ENCODE results near the gene NHERF1.

DNA sequence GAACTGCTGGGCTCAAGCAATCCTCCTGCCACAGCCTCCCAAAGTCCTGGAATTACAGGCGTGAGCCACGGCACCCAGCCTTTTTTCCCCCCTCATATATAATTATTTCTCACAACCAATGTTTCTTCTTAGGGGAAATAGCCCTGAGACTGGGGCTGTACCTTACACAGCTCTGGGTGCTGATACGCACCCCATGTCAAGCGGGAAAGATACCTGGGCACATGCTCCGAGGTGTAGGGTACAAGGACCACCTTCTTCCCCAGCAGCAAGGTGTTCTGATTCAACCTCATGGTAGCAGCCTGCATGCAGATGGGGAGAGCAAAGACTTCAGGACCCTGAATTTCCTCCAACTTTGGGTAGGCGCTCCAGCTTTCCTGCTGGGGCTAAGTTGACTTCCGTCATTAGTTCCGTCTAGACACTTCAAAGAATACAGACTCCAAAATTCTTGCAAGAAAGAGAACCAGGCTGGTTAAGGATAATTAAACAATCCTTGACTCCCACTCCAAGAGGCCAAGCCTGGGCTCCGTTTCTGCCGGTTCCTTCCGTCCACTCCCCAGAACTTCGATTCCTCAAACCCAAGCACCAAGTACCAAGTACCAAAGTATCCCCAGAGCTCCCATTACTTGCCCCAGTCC is 27.1 kb downstream of the NHERF1 start:
- no peak for TF ChIP-seq SMC3 (IDR thresholded peaks at IDR 0.05; ENCODE audit: low read depth, low read length)
- TF ChIP-seq RFX5 (IDR thresholded peaks at IDR 0.05; ENCODE audit: low read length) = no peak
- TF ChIP-seq, protein P1, sequence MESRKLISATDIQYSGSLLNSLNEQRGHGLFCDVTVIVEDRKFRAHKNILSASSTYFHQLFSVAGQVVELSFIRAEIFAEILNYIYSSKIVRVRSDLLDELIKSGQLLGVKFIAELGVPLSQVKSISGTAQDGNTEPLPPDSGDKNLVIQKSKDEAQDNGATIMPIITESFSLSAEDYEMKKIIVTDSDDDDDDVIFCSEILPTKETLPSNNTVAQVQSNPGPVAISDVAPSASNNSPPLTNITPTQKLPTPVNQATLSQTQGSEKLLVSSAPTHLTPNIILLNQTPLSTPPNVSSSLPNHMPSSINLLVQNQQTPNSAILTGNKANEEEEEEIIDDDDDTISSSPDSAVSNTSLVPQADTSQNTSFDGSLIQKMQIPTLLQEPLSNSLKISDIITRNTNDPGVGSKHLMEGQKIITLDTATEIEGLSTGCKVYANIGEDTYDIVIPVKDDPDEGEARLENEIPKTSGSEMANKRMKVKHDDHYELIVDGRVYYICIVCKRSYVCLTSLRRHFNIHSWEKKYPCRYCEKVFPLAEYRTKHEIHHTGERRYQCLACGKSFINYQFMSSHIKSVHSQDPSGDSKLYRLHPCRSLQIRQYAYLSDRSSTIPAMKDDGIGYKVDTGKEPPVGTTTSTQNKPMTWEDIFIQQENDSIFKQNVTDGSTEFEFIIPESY (IDR thresholded peaks at IDR 0.05; ENCODE audit: borderline replicate concordance, low read depth) = no peak
- TF ChIP-seq, protein P2, sequence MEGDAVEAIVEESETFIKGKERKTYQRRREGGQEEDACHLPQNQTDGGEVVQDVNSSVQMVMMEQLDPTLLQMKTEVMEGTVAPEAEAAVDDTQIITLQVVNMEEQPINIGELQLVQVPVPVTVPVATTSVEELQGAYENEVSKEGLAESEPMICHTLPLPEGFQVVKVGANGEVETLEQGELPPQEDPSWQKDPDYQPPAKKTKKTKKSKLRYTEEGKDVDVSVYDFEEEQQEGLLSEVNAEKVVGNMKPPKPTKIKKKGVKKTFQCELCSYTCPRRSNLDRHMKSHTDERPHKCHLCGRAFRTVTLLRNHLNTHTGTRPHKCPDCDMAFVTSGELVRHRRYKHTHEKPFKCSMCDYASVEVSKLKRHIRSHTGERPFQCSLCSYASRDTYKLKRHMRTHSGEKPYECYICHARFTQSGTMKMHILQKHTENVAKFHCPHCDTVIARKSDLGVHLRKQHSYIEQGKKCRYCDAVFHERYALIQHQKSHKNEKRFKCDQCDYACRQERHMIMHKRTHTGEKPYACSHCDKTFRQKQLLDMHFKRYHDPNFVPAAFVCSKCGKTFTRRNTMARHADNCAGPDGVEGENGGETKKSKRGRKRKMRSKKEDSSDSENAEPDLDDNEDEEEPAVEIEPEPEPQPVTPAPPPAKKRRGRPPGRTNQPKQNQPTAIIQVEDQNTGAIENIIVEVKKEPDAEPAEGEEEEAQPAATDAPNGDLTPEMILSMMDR (IDR thresholded peaks at IDR 0.05) = no peak
- no peak for TF ChIP-seq TCF12 (IDR thresholded peaks at IDR 0.05)

Measured in SK-N-SH (cell line).